ENCODE measurements around the gene SFXN1.

The SFXN1 gene

DNA sequence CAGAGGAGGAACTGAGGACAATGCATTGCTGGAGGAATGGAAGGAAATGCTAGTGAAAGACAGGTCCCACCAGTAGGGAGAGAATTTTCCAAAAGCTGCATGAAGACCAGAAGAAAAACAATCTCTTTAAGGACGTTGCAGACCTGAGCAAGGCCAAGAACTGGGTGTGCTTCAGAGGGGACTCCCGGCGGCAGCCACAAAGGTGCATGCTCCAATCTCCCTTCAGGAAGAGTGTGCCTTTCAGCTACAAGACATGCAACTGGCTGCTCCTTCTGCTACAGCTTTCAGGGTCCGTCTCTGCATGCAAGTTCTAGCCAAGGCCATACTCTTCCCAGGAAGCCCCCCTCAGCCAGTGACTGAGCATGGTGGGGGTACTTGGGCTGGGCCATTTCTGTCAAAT lies 62.9 kb downstream of the SFXN1 start:
- no peak for DNase-seq (ENCODE audit: low read depth in 2 of 2)

GRCh38 chr5:175542232-175542965 lies 64.0 kb downstream of the SFXN1 start:
- peak in 1 of 2 donors; percentile 40 for DNase-seq (ENCODE audit: low read depth in 2 of 2)

DNA sequence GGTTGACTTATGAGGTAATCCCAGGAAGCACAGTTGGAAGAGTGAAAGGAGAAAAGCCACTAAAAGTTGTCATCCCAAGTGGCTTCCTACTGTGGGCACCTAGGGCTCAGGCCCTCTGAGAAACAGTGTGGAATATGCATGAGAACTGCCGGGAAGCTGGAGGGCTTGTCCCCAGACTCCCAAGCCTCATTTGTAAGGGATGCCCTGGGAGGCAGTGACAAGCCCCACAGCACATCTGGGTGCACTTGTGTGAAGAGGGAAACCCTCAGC lies 64.5 kb downstream of the SFXN1 start:
- no peak for DNase-seq (ENCODE audit: low read depth in 2 of 2)

DNA sequence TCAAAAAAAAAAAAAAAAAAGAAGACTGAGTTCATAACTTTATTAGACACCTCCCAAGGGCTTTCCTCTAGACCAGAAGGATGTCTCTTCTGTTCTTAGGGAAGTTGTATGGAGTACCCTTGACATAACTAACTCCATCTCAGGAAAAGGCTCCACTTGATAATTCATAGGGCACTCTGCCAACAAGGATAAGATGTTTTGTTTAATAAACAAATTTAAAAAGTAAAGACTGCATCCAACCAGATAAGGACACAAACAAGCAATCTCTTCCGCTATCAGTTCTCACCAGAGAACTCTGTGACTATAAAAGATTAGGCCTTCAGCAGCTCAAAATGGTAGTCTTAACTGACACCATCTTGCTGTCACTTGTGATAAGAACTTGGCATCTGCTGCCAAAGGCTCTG lies 65.8 kb downstream of the SFXN1 start:
- DNase-seq (ENCODE audit: low read depth in 2 of 2): no peak

GRCh38 chr5:175544586-175544985 lies 66.2 kb downstream of the SFXN1 start:
- no peak for DNase-seq (ENCODE audit: low read depth in 2 of 2)

- no peak for DNase-seq (ENCODE audit: low read depth in 2 of 2)
Observed at GRCh38 chr5:175547842-175548241, 69.5 kb downstream of the SFXN1 start.

- no peak for DNase-seq (ENCODE audit: low read depth in 2 of 2)
Observed at GRCh38 chr5:175548626-175549311, 70.4 kb downstream of the SFXN1 start.

GRCh38 chr5:175550055-175550805 lies 71.9 kb downstream of the SFXN1 start:
- DNase-seq (ENCODE audit: low read depth in 2 of 2): no peak

DNA sequence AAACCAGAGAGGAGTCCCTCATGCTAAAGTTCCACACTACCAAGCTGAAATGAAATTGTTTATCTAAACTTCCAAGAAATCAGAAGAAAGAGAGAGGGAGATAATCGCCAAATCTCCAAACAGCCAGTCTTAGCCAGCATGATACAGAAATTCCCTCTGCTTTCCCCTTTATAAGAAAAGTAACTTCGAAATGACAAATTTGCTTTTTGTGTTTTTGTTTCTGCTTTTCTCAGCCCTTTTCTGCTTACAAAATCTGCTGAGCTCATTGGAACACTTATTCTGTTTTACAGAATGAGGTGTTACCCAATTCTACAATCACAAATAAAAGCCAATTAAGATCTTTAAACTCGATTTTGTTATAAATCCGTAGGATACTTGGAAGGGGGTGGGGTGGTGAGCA lies 72.9 kb downstream of the SFXN1 start:
- DNase-seq (ENCODE audit: low read depth in 2 of 2): no peak

DNA sequence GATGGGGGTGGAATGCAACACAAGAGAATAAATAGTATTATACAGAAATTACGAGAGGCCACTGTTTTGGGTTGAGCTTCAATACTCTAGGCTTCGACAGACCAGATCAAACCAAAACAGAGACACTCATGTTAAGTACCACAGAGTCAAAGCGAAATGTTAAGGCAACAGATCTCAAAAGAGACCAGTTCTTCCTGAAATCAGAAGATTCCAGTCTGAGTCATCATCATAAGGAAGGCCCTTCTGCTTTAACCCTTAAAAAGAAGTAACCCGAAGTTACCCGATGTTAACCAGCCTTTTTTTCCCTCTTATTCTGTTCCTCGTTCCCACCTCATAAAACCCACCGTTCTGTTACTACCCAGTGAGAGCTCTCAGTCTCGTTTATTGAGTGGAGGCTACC lies 75.9 kb downstream of the SFXN1 start:
- no peak for DNase-seq (ENCODE audit: low read depth in 2 of 2)

DNA sequence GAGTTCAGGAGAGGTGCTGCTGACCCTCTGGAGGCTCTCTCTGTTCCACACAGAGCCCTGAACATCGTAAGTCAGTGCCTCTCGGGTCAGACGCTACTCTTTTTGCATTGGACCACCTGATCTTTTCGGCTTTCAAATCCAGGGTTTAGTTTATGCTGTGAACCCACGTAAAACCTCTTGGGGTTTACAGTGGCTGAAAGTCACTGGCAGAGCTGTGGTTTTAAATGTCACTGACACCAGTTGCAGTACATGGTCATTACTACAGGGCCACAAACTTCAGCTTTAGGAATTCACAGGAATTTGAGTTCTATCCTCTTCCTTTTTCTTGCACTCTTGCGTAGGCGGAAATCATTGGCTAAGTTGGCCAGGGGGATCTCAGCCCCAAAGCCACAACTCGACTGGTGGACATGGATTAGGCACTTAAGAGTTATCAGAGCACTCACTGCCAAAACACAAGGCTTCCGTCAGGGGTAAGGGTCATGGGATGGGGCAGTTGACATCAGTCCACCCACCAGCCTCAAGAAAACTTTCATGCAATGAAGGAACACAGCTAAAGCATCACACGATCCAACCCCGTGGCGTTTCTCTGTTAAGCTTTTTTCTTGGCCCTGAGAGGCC lies 76.9 kb downstream of the SFXN1 start:
- no peak for DNase-seq (ENCODE audit: low read depth in 2 of 2)

- DNase-seq (ENCODE audit: low read depth in 2 of 2): no peak
Observed at GRCh38 chr5:175556794-175557193, 78.4 kb downstream of the SFXN1 start.

GRCh38 chr5:175557778-175558177 lies 79.4 kb downstream of the SFXN1 start:
- DNase-seq (ENCODE audit: low read depth in 2 of 2): no peak

GRCh38 chr5:175558801-175559480 lies 80.6 kb downstream of the SFXN1 start:
- DNase-seq (ENCODE audit: low read depth in 2 of 2): no peak

- DNase-seq (ENCODE audit: low read depth in 2 of 2): no peak
Observed at GRCh38 chr5:175560011-175560410, 81.7 kb downstream of the SFXN1 start.

- no peak for DNase-seq (ENCODE audit: low read depth in 2 of 2)
Observed at GRCh38 chr5:175561085-175561484, 82.7 kb downstream of the SFXN1 start.

DNA sequence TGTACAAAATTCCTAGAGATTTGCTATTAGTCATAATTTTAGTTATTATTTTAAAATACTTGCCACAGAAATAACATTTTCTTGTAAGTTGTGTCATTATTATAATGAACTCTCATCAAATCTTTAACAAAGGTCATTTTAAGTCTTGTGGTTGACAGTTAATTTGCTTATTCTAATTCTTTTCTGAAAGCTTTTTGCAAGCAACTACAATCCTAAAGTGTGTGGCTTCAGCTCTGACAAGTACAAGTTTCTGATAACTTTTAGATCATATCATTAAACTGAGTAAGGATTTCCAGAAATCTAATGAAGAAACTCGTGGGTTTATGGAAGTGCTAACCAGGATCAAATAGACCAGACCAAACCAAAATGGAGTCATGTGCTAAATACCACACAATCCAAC lies 86.4 kb downstream of the SFXN1 start:
- DNase-seq (ENCODE audit: low read depth in 2 of 2): no peak

DNA sequence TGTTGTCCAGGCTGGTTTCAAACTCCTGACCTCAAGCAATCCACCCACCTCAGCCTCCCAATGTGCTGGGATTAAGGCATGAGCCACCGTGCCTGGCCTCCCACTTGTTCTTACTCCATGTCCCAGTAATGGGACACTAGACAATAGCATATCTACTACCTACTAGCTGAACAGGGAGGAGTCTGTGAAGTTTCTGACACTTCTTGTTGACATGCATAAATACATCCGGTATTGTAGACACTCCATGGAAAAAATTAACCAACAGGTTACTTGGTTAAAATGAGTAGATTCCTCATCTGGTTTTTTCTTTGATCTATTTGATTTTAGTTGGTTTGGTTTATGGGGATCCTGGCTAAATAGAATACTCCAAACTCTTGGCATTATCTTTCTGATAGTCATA lies 88.3 kb downstream of the SFXN1 start:
- DNase-seq (ENCODE audit: low read depth in 2 of 2): no peak

DNA sequence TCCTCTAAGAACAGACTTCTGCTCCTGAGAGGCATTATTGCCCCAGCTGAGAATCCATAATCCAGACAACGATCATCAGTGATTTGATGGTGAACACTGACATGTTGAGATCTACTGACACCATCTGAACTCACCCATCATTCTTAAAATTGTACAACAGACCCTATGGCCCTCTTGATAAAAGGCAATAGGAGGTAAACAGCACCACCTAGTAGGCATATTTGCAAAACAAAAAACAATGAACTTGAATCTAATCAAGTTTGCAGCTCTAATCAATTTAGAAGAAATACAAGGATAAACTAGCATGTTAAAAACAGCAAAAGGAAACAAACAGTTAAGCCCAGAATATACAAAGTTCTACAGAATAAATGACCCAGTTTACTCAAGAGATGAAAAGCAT lies 89.6 kb downstream of the SFXN1 start:
- no peak for DNase-seq (ENCODE audit: low read depth in 2 of 2)

GRCh38 chr5:175569701-175570100 lies 91.3 kb downstream of the SFXN1 start:
- no peak for DNase-seq (ENCODE audit: low read depth in 2 of 2)

DNA sequence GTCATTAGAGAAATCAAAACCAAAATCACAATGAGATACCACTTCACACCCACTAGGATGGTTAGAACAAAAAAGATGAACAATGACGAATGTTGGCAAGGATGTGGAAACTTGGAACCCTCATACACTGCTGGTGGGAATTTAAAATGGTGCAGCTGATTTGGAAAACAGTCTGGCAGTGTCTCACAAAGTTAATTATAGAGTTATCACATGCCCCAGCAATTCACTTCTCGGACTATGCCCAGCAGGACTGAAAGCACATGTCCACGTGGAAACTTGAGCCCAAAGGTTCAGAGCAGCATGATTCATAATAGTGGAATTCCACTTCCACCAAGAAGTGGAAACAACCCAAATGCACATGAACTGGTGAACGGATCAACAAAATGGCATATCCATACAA lies 94.5 kb downstream of the SFXN1 start:
- no peak for DNase-seq (ENCODE audit: low read depth in 2 of 2)
